ENCODE results near the gene PGAM5. TPM values are rescaled to one million over a fixed set of nuclear protein-coding genes. Genes with fewer than 3 reads are reported as not detected.
A peak's percentile ranks its signal among the peaks of the same experiment; 100 is the strongest.

PGAM5 gene
- total and polyA plus RNA-seq, 2 of the 13 experiments (the other 11 are each of a cell fraction or from before 2014, with no cell fraction given), result 18.0 to 77.9 TPM

DNA sequence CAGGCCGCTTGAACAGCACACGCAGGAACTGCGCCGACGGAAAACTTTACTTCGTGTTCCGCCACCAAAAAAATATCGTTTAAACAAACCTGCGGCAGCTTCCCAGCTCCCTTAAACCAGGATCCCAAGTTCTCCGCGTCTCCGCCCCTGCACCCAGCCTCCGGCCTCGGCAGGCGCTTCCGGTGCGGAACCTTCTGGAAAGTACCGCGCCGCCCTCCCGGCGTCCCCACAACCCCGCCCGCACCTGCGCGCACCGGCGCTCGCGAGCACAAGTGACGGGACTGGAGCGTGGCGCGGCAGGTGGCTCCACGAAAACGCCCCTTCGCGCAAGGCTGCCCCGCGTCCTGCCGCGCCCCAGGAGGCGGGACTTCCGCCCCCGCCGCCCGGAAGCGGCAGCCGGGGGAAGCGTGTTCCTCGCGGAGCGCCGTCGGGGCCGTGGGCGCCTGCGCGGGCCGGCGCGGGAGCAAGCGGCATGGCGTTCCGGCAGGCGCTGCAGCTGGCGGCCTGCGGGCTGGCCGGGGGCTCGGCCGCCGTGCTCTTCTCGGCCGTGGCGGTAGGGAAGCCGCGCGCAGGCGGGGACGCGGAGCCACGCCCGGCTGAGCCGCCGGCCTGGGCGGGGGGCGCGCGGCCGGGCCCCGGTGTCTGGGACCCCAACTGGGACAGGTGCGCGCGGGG, at the start of gene PGAM5 (continued):
- TF ChIP-seq, protein P1, sequence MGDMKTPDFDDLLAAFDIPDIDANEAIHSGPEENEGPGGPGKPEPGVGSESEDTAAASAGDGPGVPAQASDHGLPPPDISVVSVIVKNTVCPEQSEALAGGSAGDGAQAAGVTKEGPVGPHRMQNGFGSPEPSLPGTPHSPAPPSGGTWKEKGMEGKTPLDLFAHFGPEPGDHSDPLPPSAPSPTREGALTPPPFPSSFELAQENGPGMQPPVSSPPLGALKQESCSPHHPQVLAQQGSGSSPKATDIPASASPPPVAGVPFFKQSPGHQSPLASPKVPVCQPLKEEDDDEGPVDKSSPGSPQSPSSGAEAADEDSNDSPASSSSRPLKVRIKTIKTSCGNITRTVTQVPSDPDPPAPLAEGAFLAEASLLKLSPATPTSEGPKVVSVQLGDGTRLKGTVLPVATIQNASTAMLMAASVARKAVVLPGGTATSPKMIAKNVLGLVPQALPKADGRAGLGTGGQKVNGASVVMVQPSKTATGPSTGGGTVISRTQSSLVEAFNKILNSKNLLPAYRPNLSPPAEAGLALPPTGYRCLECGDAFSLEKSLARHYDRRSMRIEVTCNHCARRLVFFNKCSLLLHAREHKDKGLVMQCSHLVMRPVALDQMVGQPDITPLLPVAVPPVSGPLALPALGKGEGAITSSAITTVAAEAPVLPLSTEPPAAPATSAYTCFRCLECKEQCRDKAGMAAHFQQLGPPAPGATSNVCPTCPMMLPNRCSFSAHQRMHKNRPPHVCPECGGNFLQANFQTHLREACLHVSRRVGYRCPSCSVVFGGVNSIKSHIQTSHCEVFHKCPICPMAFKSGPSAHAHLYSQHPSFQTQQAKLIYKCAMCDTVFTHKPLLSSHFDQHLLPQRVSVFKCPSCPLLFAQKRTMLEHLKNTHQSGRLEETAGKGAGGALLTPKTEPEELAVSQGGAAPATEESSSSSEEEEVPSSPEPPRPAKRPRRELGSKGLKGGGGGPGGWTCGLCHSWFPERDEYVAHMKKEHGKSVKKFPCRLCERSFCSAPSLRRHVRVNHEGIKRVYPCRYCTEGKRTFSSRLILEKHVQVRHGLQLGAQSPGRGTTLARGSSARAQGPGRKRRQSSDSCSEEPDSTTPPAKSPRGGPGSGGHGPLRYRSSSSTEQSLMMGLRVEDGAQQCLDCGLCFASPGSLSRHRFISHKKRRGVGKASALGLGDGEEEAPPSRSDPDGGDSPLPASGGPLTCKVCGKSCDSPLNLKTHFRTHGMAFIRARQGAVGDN (CRISPR knock-in tag; IDR thresholded peaks at IDR 0.05), result peak; percentile 98

DNA sequence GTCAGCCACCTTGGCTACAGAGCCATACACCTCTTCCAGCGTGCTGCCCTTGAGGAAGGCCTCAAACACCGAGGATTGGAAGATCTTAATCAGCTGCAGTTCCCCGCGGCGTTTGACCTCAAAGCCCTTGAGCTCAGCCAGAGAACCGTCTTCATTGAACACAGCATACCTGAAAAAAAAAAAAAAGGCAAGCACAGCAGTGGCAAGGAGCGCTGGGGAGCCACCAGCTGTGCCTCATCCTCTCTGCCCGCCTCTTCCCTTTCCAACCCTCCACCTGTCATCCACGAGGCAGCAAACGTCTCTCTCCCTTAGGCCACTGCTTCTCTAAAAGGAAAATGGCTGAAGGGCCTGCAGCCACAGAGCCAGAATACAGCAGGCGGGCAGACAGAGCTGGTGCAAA, 49.6 kb upstream of the PGAM5 start:
- Histone ChIP-seq H3K4me3 (replicated peaks in 1 of 3; ENCODE audit: insufficient read depth in 1 of 3, low read depth in 2 of 3, low read length in 3 of 3) (no peak overlapping the region), H4K20me1 (ENCODE audit: insufficient read depth, low read length) (no peaks in the 10 kb centered on the region), H3K9ac (ENCODE audit: insufficient read depth, low read depth, low read length) (no peak overlapping the region), H2AFZ (ENCODE audit: low read length) (no peak overlapping the region), H3K9me3 (ENCODE audit: low read length) (no peaks in the 10 kb centered on the region), H3K27ac (ENCODE audit: extremely low read length, insufficient read depth, low read length) (no peak overlapping the region), H3K4me2 (ENCODE audit: low read depth, low read length) (no peak overlapping the region), H3K79me2 (ENCODE audit: insufficient read depth, low read length) (no peaks in the 10 kb centered on the region), H3K4me1 (ENCODE audit: insufficient read depth, low read length) (no peaks in the 10 kb centered on the region), H3K36me3 (replicated peaks in 1 of 2; ENCODE audit: control insufficient read depth in 1 of 2, insufficient read depth in 2 of 2, low read length in 2 of 2) (peaks cover 41 to 90% of the 10 kb centered on the region in 2 experiments), H3K27me3 (ENCODE audit: control insufficient read depth in 1 of 2, insufficient read depth in 2 of 2, low read length in 2 of 2) (no peaks in the 10 kb centered on the region)
- BruUV-seq (replicated peaks), result no TSS peak
- FAIRE-seq, result no peak
- TF ChIP-seq PAF1 (CRISPR knock-in tag; IDR thresholded peaks at IDR 0.05), result no peak
- TF ChIP-seq, protein P2, sequence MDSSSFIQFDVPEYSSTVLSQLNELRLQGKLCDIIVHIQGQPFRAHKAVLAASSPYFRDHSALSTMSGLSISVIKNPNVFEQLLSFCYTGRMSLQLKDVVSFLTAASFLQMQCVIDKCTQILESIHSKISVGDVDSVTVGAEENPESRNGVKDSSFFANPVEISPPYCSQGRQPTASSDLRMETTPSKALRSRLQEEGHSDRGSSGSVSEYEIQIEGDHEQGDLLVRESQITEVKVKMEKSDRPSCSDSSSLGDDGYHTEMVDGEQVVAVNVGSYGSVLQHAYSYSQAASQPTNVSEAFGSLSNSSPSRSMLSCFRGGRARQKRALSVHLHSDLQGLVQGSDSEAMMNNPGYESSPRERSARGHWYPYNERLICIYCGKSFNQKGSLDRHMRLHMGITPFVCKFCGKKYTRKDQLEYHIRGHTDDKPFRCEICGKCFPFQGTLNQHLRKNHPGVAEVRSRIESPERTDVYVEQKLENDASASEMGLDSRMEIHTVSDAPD (CRISPR knock-in tag; IDR thresholded peaks at IDR 0.05), result no peak
- ATAC-seq, result no peak
- POLR2A ChIA-PET, result no interaction called here
- intact Hi-C loops (cut with micrococcal nuclease; ENCODE audit: unreplicated experiment), result no loop called here
- WGBS (ENCODE audit: low lambda C conversion rate), result 97% methylated on average over 9 of the region's 11 CpGs
- in situ Hi-C loops (cut with HindIII; ENCODE audit: extremely low pct_ligation_motif_present, low pct_unique_long_range_greater_than_20kb), result no loop called here
- CTCF ChIA-PET (ENCODE audit: low intra/inter-chr PET ratio, low total read pairs), result no interaction called here
- DNase-seq (ENCODE audit: low spot score), result no peak
